PC-3 (cell line): ENCODE measurements around the gene SPANXN4.

Source experiments
- CTCF ChIP-seq: fragments of 300-600 bp; sonication (generic); conservative IDR thresholded peaks from 2 replicates; pipeline ENCODE4 v1.5.1; 2017; ENCODE audit warnings: antibody characterized with exemption, low read depth, mild to moderate bottlenecking, low read length
- EZH2 ChIP-seq: fragments of 300-600 bp; sonication (generic); IDR thresholded peaks from one replicate; pipeline ENCODE4 v1.6.1; 2017; ENCODE audit warnings: antibody characterized with exemption, mild to moderate bottlenecking, low read length; ENCODE audit not compliant: unreplicated experiment

GRCh38 chrX:142999199-142999701 lies 26.5 kb upstream of the SPANXN4 start:
- TF ChIP-seq CTCF = no peak
- TF ChIP-seq EZH2 = no peak
